ENCODE measurements around the gene GRIN2D.

Gene GRIN2D

GRCh38 chr19:48405010-48405659, 11.7 kb downstream of the GRIN2D start:
- DNase-seq (ENCODE audit: low read depth), result no peak
- TF ChIP-seq, protein P1, sequence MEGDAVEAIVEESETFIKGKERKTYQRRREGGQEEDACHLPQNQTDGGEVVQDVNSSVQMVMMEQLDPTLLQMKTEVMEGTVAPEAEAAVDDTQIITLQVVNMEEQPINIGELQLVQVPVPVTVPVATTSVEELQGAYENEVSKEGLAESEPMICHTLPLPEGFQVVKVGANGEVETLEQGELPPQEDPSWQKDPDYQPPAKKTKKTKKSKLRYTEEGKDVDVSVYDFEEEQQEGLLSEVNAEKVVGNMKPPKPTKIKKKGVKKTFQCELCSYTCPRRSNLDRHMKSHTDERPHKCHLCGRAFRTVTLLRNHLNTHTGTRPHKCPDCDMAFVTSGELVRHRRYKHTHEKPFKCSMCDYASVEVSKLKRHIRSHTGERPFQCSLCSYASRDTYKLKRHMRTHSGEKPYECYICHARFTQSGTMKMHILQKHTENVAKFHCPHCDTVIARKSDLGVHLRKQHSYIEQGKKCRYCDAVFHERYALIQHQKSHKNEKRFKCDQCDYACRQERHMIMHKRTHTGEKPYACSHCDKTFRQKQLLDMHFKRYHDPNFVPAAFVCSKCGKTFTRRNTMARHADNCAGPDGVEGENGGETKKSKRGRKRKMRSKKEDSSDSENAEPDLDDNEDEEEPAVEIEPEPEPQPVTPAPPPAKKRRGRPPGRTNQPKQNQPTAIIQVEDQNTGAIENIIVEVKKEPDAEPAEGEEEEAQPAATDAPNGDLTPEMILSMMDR (conservative IDR thresholded peaks at IDR 0.05; ENCODE audit: low read length), result no peak
- H3K4me3 ChIP-seq (ENCODE audit: low read length), result no peak overlapping the region

DNA sequence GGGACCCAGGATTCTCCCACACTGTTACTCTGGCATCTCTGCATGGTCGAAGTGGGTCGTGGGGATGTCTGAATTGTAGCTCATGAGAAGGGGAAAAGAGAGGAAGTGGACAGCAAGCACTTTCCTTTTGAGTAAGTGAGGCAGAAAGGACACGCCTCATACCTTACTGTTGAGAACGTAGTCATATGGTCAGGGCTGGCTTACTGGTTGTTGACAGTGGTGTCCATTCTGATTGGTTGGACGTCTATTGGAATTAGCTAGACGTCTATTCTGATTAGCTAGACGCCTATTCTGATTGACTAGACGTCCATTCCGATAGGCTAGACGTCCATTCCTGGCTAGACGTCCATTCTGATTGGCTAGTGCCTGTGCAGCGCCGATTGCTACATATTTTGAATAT, 12.4 kb downstream of the GRIN2D start:
- no peak overlapping the region for H3K4me3 ChIP-seq (ENCODE audit: low read length)
- TF ChIP-seq, protein P1 (conservative IDR thresholded peaks at IDR 0.05; ENCODE audit: low read length), result no peak
- no peak for DNase-seq (ENCODE audit: low read depth)

GRCh38 chr19:48413879-48414587, 20.6 kb downstream of the GRIN2D start:
- TF ChIP-seq, protein P1 (conservative IDR thresholded peaks at IDR 0.05; ENCODE audit: low read length), result no peak
- no peak overlapping the region for H3K4me3 ChIP-seq (ENCODE audit: low read length)
- peak; percentile 54 for DNase-seq (ENCODE audit: low read depth)

DNA sequence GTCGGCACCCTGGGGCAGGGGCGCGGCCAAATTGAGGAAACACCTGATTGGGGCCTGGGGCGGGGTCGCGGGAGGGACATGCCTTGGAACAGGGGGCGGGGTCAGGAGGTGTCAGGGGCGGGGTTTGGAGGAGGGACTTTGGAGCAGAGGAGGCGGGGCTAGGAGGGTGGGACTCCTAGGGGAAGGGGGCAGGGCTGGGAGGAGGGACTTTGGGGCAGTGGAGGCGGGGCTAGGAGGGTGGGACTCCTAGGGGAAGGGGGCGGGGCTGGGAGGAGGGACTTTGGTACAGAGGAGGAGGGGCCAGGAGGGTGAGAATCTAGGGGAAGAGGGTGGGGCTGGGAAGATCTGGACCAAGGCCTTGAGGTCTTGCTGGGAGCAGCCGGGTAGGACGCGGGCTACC, 21.9 kb downstream of the GRIN2D start:
- H3K4me3 ChIP-seq (ENCODE audit: low read length), result no peak overlapping the region
- DNase-seq (ENCODE audit: low read depth), result peak; percentile 53

DNA sequence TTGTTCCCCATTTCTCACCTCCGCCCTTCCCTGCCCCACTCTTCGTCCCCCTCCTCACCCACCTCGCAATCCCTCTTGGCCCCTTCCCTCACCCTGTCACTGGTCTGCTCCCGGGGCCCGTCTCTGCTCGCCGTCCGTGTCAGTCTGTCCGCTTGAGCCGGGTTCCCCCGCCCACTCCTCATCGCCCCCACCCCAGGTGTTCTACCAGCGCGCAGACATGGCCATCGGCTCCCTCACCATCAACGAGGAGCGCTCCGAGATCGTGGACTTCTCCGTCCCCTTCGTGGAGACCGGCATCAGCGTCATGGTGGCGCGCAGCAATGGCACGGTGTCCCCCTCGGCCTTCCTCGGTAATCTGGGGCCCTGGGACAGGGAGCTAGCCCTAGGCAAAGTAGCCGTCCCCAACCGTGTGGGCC, 22.3 kb downstream of the GRIN2D start:
- DNase-seq (ENCODE audit: low read depth), result no peak
- H3K4me3 ChIP-seq (ENCODE audit: low read length), result no peak overlapping the region
- TF ChIP-seq, protein P1 (conservative IDR thresholded peaks at IDR 0.05; ENCODE audit: low read length), result no peak

More for the DNA sequence above, 21.9 kb downstream of the GRIN2D start:
- TF ChIP-seq, protein P1 (conservative IDR thresholded peaks at IDR 0.05; ENCODE audit: low read length), result no peak

DNA sequence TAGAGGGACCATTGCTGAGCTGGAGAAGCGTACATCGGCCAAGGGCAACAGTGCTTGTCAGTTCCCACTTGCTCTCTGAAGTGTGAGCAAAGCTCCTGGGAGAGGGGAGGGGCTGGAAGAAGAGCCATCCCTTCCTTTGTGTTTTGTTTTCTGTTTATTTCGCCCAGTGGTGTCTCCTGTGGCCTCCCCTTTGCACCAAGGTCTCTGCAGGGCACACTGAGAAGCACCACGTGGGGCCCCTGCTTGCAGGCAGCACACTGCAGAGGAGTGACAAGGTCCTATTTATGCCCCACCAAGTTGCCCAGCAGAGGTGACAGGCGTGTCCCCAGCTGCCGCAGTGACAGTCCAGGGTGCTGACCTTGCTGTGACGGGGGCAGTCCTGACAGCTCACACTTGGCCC, 24.0 kb downstream of the GRIN2D start:
- no peak overlapping the region for H3K4me3 ChIP-seq (ENCODE audit: low read length)
- TF ChIP-seq, protein P1 (conservative IDR thresholded peaks at IDR 0.05; ENCODE audit: low read length), result no peak

More for the DNA sequence above, 24.0 kb downstream of the GRIN2D start:
- DNase-seq (ENCODE audit: low read depth), result no peak
